Thyroid gland (tissue), 4 donors: ENCODE data around the gene PTGR1.

Experiments
- POLR2A ChIP-seq, 2 donors: fragments of 450-650 bp; IDR thresholded peaks; one replicate each; pipeline ENCODE4 v1.6.1; 2017; ENCODE audit warnings: antibody characterized with exemption in 2 of 2, mild to moderate bottlenecking in 2 of 2, moderate library complexity in 1 of 2
- TF ChIP-seq, protein P1 (sequence below), 6 experiments: fragments of 200-600 bp in 3 of 6; fragments of 450-650 bp in 3 of 6; sonication (generic) in 3 of 6; IDR thresholded peaks; one replicate each; pipeline ENCODE4 v1.5.1; 2016 to 2019; ENCODE audit warnings: antibody characterized with exemption in 6 of 6, mild to moderate bottlenecking in 2 of 6, inconsistent platforms in 1 of 6, moderate library complexity in 1 of 6

DNA sequence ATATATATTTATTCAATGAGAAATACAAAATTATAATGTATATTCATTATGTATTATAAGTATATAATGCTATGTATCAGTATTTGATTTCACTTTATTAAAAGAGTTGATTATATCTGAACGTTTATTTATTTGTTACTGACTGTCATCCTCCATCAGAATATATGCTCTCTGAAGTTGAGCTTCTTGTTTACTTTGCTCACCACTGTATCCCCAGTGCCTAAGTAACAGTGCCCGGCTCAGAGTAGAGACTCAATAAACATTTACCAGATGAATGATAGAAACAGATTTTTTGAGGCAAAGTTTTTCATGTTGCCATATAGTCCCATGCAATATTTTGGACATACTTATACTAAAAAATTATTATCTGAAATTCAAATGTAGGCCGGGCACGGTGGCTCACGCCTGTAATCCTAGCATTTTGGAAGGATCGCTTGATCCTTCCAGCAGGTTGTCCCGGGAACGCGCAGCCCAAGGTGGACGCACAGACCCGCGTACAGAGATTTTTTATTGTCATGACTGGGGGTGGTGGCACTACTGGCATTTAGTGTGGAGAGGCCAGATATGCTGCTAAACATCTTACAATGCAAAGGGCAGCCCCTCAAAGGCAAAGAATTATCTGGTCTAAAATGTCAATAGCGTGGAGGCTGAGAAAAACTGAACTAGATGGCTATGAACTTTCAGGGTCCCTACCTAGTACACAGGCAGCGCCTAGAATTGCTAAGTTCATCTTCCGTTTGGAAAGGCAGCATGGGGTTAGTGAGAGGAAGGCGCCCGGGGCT, 30.9 kb upstream of the PTGR1 start:
- TF ChIP-seq, protein P1, sequence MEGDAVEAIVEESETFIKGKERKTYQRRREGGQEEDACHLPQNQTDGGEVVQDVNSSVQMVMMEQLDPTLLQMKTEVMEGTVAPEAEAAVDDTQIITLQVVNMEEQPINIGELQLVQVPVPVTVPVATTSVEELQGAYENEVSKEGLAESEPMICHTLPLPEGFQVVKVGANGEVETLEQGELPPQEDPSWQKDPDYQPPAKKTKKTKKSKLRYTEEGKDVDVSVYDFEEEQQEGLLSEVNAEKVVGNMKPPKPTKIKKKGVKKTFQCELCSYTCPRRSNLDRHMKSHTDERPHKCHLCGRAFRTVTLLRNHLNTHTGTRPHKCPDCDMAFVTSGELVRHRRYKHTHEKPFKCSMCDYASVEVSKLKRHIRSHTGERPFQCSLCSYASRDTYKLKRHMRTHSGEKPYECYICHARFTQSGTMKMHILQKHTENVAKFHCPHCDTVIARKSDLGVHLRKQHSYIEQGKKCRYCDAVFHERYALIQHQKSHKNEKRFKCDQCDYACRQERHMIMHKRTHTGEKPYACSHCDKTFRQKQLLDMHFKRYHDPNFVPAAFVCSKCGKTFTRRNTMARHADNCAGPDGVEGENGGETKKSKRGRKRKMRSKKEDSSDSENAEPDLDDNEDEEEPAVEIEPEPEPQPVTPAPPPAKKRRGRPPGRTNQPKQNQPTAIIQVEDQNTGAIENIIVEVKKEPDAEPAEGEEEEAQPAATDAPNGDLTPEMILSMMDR (IDR thresholded peaks at IDR 0.05), result no peak
- no peak for TF ChIP-seq POLR2A (IDR thresholded peaks at IDR 0.05)
